ENCODE data around the gene MTRF1L.

DNA sequence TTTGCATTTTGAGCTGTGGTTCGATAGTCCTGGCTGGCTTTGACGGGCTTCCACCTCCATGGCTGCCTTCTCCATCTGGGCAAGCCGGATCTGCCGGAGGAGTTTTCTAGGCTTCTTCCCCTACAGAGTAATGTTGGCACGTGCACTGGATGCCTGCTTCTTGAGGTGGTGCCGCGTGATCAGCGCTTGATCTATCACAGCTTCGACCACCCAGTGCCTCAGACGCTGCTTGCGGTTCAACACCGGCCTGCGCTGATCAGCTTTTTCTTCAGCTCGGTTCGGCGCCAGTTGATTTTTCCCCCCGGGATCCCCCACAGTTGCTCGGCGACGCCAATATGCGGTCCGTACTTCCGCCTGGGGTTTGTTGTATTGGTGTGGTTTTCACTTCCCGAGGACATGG, 43.2 kb downstream of the MTRF1L start:
- TF ChIP-seq, protein P1, sequence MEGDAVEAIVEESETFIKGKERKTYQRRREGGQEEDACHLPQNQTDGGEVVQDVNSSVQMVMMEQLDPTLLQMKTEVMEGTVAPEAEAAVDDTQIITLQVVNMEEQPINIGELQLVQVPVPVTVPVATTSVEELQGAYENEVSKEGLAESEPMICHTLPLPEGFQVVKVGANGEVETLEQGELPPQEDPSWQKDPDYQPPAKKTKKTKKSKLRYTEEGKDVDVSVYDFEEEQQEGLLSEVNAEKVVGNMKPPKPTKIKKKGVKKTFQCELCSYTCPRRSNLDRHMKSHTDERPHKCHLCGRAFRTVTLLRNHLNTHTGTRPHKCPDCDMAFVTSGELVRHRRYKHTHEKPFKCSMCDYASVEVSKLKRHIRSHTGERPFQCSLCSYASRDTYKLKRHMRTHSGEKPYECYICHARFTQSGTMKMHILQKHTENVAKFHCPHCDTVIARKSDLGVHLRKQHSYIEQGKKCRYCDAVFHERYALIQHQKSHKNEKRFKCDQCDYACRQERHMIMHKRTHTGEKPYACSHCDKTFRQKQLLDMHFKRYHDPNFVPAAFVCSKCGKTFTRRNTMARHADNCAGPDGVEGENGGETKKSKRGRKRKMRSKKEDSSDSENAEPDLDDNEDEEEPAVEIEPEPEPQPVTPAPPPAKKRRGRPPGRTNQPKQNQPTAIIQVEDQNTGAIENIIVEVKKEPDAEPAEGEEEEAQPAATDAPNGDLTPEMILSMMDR (IDR thresholded peaks at IDR 0.05), result no peak
- TF ChIP-seq EZH2 (IDR thresholded peaks at IDR 0.05; ENCODE audit: borderline replicate concordance, insufficient read depth, low read depth, low read length, poor library complexity, severe bottlenecking), result no peak

Measured in B cell (primary cell).